Chondrocyte (in vitro differentiated cells): ENCODE results near the gene CRLF3. TPM values are rescaled to one million over a fixed set of nuclear protein-coding genes. Genes with fewer than 3 reads are reported as not detected.

ENCODE experiments used
- DNase-seq: peaks from one replicate; pipeline ENCODE4 v3.0.0; 2021; ENCODE audit warnings: mixed read lengths, low spot score
- H3K27ac Mint-ChIP-seq: one replicate; pipeline ENCODE4 v1.8.0; 2021; ENCODE audit warnings: mild to moderate bottlenecking, moderate library complexity, mixed read lengths; ENCODE audit not compliant: unreplicated experiment
- H3K27me3 Mint-ChIP-seq: 2 replicates; pipeline ENCODE4 v1.8.0; 2021; ENCODE audit warnings: low read depth, mixed read lengths
- H3K36me3 Mint-ChIP-seq: 2 replicates; pipeline ENCODE4 v1.8.0; 2021; ENCODE audit warnings: low read depth, mixed read lengths
- H3K4me1 Mint-ChIP-seq: 2 replicates; pipeline ENCODE4 v1.8.0; 2021; ENCODE audit warnings: low read depth, mild to moderate bottlenecking, mixed read lengths
- H3K4me3 Mint-ChIP-seq: one replicate; pipeline ENCODE4 v1.8.0; 2021; ENCODE audit warnings: mild to moderate bottlenecking, moderate library complexity, mixed read lengths; ENCODE audit not compliant: unreplicated experiment
- H3K9me3 Mint-ChIP-seq: 2 replicates; pipeline ENCODE4 v1.8.0; 2021; ENCODE audit warnings: low read depth, mixed read lengths
- total RNA-seq: library from RNA; stranded (reverse); gene quantifications from 3 replicates; pipeline ENCODE4 v1.2.1, GENCODE V29; 2021
- TF ChIP-seq, protein P1 (sequence below): fragments of 200-600 bp; sonication (generic); IDR thresholded peaks from 2 replicates; pipeline ENCODE4 v1.5.0; 2021; ENCODE audit warnings: antibody characterized with exemption, mild to moderate bottlenecking, moderate library complexity

CRLF3 gene
- total RNA-seq, 1 donor from 2014 or later = 7.7 TPM

GRCh38 chr17:30812218-30813177 is 12.0 kb downstream of the CRLF3 start:
- Mint-ChIP-seq H3K36me3 (peaks cover 1% of the 10 kb centered on the region), H3K4me3 (no peak overlapping the region), H3K4me1 (peaks cover 16% of the 10 kb centered on the region), H3K27me3 (no peaks in the 10 kb centered on the region), H3K9me3 (no peaks in the 10 kb centered on the region), H3K27ac (peak overlapping the region; percentile 92)
- DNase-seq = no peak
- TF ChIP-seq, protein P1, sequence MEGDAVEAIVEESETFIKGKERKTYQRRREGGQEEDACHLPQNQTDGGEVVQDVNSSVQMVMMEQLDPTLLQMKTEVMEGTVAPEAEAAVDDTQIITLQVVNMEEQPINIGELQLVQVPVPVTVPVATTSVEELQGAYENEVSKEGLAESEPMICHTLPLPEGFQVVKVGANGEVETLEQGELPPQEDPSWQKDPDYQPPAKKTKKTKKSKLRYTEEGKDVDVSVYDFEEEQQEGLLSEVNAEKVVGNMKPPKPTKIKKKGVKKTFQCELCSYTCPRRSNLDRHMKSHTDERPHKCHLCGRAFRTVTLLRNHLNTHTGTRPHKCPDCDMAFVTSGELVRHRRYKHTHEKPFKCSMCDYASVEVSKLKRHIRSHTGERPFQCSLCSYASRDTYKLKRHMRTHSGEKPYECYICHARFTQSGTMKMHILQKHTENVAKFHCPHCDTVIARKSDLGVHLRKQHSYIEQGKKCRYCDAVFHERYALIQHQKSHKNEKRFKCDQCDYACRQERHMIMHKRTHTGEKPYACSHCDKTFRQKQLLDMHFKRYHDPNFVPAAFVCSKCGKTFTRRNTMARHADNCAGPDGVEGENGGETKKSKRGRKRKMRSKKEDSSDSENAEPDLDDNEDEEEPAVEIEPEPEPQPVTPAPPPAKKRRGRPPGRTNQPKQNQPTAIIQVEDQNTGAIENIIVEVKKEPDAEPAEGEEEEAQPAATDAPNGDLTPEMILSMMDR = no peak

- H3K4me1 Mint-ChIP-seq = peaks cover 16% of the 10 kb centered on the region
Measured at GRCh38 chr17:30809867-30810266, 14.6 kb downstream of the CRLF3 start.

DNA sequence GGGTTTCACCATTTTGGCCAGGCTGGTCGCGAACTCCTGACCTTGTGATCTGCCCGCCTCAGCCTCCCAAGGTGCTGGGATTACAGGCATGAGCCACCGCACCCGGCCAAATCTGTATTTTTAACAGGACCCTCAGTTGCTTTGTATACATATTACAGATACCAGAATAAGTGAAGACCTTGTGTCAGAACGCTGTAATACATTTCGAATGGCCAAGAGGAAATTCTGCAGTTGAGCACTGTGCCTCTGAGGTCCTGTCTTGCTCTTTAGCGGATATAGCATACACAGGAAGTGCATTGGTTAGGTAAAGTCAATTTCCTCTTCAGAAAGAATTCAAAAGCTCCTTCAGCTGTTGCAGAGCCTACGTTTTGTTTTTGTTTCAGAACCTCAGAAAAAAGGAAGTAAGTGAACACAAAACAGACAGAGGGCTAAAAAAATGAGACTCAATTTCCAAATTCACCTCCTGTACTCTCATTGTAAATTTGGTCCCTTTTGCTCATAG is 15.7 kb downstream of the CRLF3 start:
- Mint-ChIP-seq H3K4me3 (no peak overlapping the region), H3K4me1 (peaks cover 16% of the 10 kb centered on the region), H3K27me3 (no peaks in the 10 kb centered on the region), H3K27ac (no peak overlapping the region), H3K36me3 (peaks cover 2% of the 10 kb centered on the region), H3K9me3 (no peaks in the 10 kb centered on the region)
- no peak for DNase-seq
- TF ChIP-seq, protein P1 = no peak

More at GRCh38 chr17:30809867-30810266, 14.6 kb downstream of the CRLF3 start:
- TF ChIP-seq, protein P1 = no peak
- Mint-ChIP-seq H3K27me3 (no peaks in the 10 kb centered on the region), H3K27ac (no peak overlapping the region), H3K9me3 (no peaks in the 10 kb centered on the region), H3K36me3 (peaks cover 1% of the 10 kb centered on the region), H3K4me3 (no peak overlapping the region)
- DNase-seq = no peak

DNA sequence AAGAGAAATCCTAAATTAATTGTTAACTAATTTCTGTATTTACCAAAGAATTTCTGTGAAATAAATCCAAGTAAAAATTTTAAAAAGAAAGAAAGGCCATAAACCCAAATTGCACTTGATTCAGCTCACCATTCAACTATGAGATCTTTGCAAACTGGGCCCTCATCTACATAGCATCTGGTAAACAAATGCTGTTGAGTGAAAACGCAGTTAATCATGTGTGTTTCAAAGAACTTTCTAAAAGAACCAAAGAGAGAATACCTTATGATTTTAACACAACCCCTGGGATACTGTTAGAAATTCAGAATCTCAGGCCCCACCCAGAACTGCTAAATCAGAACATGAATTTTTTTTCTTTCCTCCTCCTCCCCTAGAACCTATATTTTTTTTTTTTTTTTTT is 16.6 kb downstream of the CRLF3 start:
- no peak for DNase-seq
- peaks cover 12% of the 10 kb centered on the region for H3K4me1 Mint-ChIP-seq
- H3K27me3 Mint-ChIP-seq = no peaks in the 10 kb centered on the region
- no peaks in the 10 kb centered on the region for H3K9me3 Mint-ChIP-seq
- peaks cover 9% of the 10 kb centered on the region for H3K36me3 Mint-ChIP-seq
- TF ChIP-seq, protein P1 = no peak
- H3K4me3 Mint-ChIP-seq = no peak overlapping the region
- H3K27ac Mint-ChIP-seq = no peak overlapping the region

- peaks cover 14% of the 10 kb centered on the region for H3K36me3 Mint-ChIP-seq
- H3K4me3 Mint-ChIP-seq = no peak overlapping the region
- no peaks in the 10 kb centered on the region for H3K9me3 Mint-ChIP-seq
- no peak overlapping the region for H3K27ac Mint-ChIP-seq
- TF ChIP-seq, protein P1 = peak; percentile 67
- no peaks in the 10 kb centered on the region for H3K27me3 Mint-ChIP-seq
- H3K4me1 Mint-ChIP-seq = peaks cover 6% of the 10 kb centered on the region
- no peak for DNase-seq
Measured at GRCh38 chr17:30805944-30806456, 18.5 kb downstream of the CRLF3 start.
